COLO668 (cell line): ENCODE data around the gene MECP2.

ENCODE experiments used
- DNase-seq: peaks from one replicate; lab custom pipeline; 2025; ENCODE audit not compliant: unreplicated experiment; lab: John Stamatoyannopoulos, UW

MECP2 gene

GRCh38 chrX:154019633-154020528 lies 77.6 kb downstream of the MECP2 start, which contains the start of gene IRAK1:
TSS of gene IRAK1 (minus strand) at chrX:154019902. CDS start at chrX:154019812, 90 bp downstream.
- peak; percentile 88 for DNase-seq

- peak; percentile 69 for DNase-seq
Measured at GRCh38 chrX:154019061-154019621, 78.4 kb downstream of the MECP2 start.

GRCh38 chrX:154018518-154019060 lies 78.9 kb downstream of the MECP2 start:
- DNase-seq, result peak; percentile 34

- DNase-seq, result peak; percentile 40
Measured at GRCh38 chrX:154017766-154018517, 79.6 kb downstream of the MECP2 start.

- DNase-seq, result no peak
Measured at GRCh38 chrX:154016366-154017076, 81.0 kb downstream of the MECP2 start.

GRCh38 chrX:154015581-154016264 lies 81.8 kb downstream of the MECP2 start:
- no peak for DNase-seq

GRCh38 chrX:154014429-154015380 lies 82.8 kb downstream of the MECP2 start:
- DNase-seq, result no peak

- DNase-seq, result peak; percentile 41
Measured at GRCh38 chrX:154013614-154014360, 83.7 kb downstream of the MECP2 start.

GRCh38 chrX:154013001-154013421 lies 84.5 kb downstream of the MECP2 start:
- DNase-seq, result no peak

- no peak for DNase-seq
Measured at GRCh38 chrX:154012336-154012991, 85.1 kb downstream of the MECP2 start.

- DNase-seq, result no peak
Measured at GRCh38 chrX:154011376-154012335, 85.9 kb downstream of the MECP2 start.

- DNase-seq, result no peak
Measured at GRCh38 chrX:154010330-154011087, 87.0 kb downstream of the MECP2 start.

- DNase-seq, result no peak
Measured at GRCh38 chrX:154008521-154008920, 89.0 kb downstream of the MECP2 start.

GRCh38 chrX:154006947-154007346 lies 90.6 kb downstream of the MECP2 start:
- no peak for DNase-seq

- no peak for DNase-seq
Measured at GRCh38 chrX:154004315-154004714, 93.2 kb downstream of the MECP2 start.

- DNase-seq, result peak; percentile 24
Measured at GRCh38 chrX:154002215-154002719, 95.2 kb downstream of the MECP2 start.
